GM23338 (cell line): ENCODE data around the gene PIK3C2G. TPM values are rescaled to one million over a fixed set of nuclear protein-coding genes. Genes with fewer than 3 reads are reported as not detected.

Experiments
- ATAC-seq: fragments of 200-7000 bp; cut with Tn5 transposase; 3 replicates; pipeline ENCODE4 v1.9.1; 2020
- DNase-seq: peaks from one replicate; pipeline ENCODE4 v3.0.0-alpha.2; 2015; ENCODE audit warnings: low spot score
- H2AFZ ChIP-seq: fragments of 200-600 bp; sonication (generic); 2 replicates; pipeline ENCODE4 v1.8.0; 2016; ENCODE audit warnings: antibody characterized with exemption, mild to moderate bottlenecking, moderate library complexity
- H3F3A ChIP-seq: fragments of 200-600 bp; sonication (generic); replicated peaks from 2 replicates; pipeline ENCODE4 v1.8.0; 2017; ENCODE audit warnings: antibody characterized with exemption, mixed run types, low read depth
- H3K27ac ChIP-seq: fragments of 200-600 bp; sonication (generic); 2 replicates; pipeline ENCODE4 v1.6.1; 2016; ENCODE audit warnings: low read depth
- H3K27me3 ChIP-seq: fragments of 200-600 bp; sonication (generic); 2 replicates; pipeline ENCODE4 v1.8.0; 2016; ENCODE audit warnings: mild to moderate bottlenecking, mixed run types, moderate library complexity; ENCODE audit not compliant: insufficient read depth
- H3K36me3 ChIP-seq: fragments of 200-600 bp; sonication (generic); 2 replicates; pipeline ENCODE4 v1.8.0; 2016; ENCODE audit warnings: mild to moderate bottlenecking; ENCODE audit not compliant: insufficient read depth
- H3K4me1 ChIP-seq: fragments of 200-600 bp; sonication (generic); 2 replicates; pipeline ENCODE4 v1.8.0; 2016; ENCODE audit warnings: mild to moderate bottlenecking, moderate library complexity; ENCODE audit not compliant: insufficient read depth
- H3K4me2 ChIP-seq: fragments of 200-600 bp; sonication (generic); 2 replicates; pipeline ENCODE4 v1.7.1; 2017; ENCODE audit warnings: mixed run types
- H3K4me3 ChIP-seq: fragments of 200-600 bp; sonication (generic); 2 replicates; pipeline ENCODE4 v1.6.1; 2016; ENCODE audit warnings: mixed run types
- H3K79me2 ChIP-seq: fragments of 200-600 bp; sonication (generic); replicated peaks from 2 replicates; pipeline ENCODE4 v1.8.0; 2017; ENCODE audit warnings: mild to moderate bottlenecking; ENCODE audit not compliant: insufficient read depth
- H3K9me2 ChIP-seq: fragments of 200-600 bp; sonication (generic); 2 replicates; pipeline ENCODE4 v1.8.0; 2017; ENCODE audit not compliant: insufficient read depth
- H4K20me1 ChIP-seq: fragments of 200-600 bp; sonication (generic); replicated peaks from 2 replicates; pipeline ENCODE4 v1.8.0; 2017; ENCODE audit warnings: mild to moderate bottlenecking; ENCODE audit not compliant: insufficient read depth
- H3K27ac Mint-ChIP-seq: 2 replicates; pipeline ENCODE4 v1.8.0; 2020; ENCODE audit warnings: inconsistent platforms, mild to moderate bottlenecking, moderate library complexity, mixed read lengths
- H3K27me3 Mint-ChIP-seq: 3 replicates; pipeline ENCODE4 v1.8.0; 2022; ENCODE audit warnings: low read depth, mild to moderate bottlenecking, moderate library complexity, mixed read lengths, inconsistent platforms; ENCODE audit not compliant: insufficient read depth, poor library complexity
- H3K36me3 Mint-ChIP-seq: 3 replicates; pipeline ENCODE4 v1.8.0; 2021; ENCODE audit warnings: low read depth, mild to moderate bottlenecking, inconsistent platforms, moderate library complexity, mixed read lengths
- H3K4me1 Mint-ChIP-seq: 3 replicates; pipeline ENCODE4 v1.8.0; 2020; ENCODE audit warnings: mild to moderate bottlenecking, inconsistent platforms, mixed read lengths
- H3K4me3 Mint-ChIP-seq: 3 replicates; pipeline ENCODE4 v1.8.0; 2021; ENCODE audit warnings: moderate library complexity, mild to moderate bottlenecking, inconsistent platforms, mixed read lengths
- H3K9me3 Mint-ChIP-seq: 3 replicates; pipeline ENCODE4 v1.8.0; 2020; ENCODE audit warnings: moderate library complexity, mild to moderate bottlenecking, inconsistent platforms, mixed read lengths
- CREB1 ChIP-seq: fragments of 250-450 bp; sonication (Bioruptor Pico); IDR thresholded peaks from 2 replicates; pipeline ENCODE4 v1.5.0; 2020; ENCODE audit warnings: low read depth, mild to moderate bottlenecking, moderate library complexity
- EZH2 ChIP-seq: fragments of 200-600 bp; sonication (generic); IDR thresholded peaks from one replicate; pipeline ENCODE4 v1.8.0; 2017; ENCODE audit warnings: antibody characterized with exemption, mild to moderate bottlenecking, low read depth; ENCODE audit not compliant: unreplicated experiment
- EZH2phosphoT487 ChIP-seq: fragments of 200-600 bp; sonication (generic); IDR thresholded peaks from one replicate; pipeline ENCODE4 v1.8.1; 2018; ENCODE audit warnings: antibody characterized with exemption; ENCODE audit not compliant: unreplicated experiment
- NANOG ChIP-seq: IDR thresholded peaks from 2 replicates; pipeline ENCODE4 v1.6.1; 2016; ENCODE audit warnings: antibody characterized with exemption, borderline replicate concordance
- POLR2AphosphoS5 ChIP-seq: IDR thresholded peaks from 2 replicates; pipeline ENCODE4 v1.6.1; 2016; ENCODE audit warnings: antibody characterized with exemption, low read depth
- STAT1 ChIP-seq: IDR thresholded peaks from one replicate; pipeline ENCODE4 v1.6.1; 2016; ENCODE audit warnings: antibody characterized with exemption; ENCODE audit not compliant: unreplicated experiment
- ZNF114 ChIP-seq: fragments of 250-450 bp; sonication (Bioruptor Pico); IDR thresholded peaks from 2 replicates; pipeline ENCODE4 v1.5.0; 2020; ENCODE audit warnings: mild to moderate bottlenecking, moderate library complexity
- ZNF331 ChIP-seq: fragments of 250-450 bp; sonication (Bioruptor Pico); IDR thresholded peaks from 2 replicates; pipeline ENCODE4 v1.5.0; 2020; ENCODE audit warnings: low read depth, mild to moderate bottlenecking, moderate library complexity
- polyA plus RNA-seq: library from polyadenylated mRNA; unstranded; fragments of >200 nt; fragmentation: Nextera tagmentation; extraction: Ambion mirVana; gene quantifications from 2 replicates; pipeline ENCODE4 v1.2.1, GENCODE V29; 2016
- total RNA-seq: library from RNA; depleted of rRNA; stranded (reverse); fragments of >200 nt; shearing (Covaris generic); gene quantifications from 2 replicates; pipeline ENCODE4 v1.2.3, GENCODE V29; 2014
- TF ChIP-seq, protein P1 (sequence below): IDR thresholded peaks from 2 replicates; pipeline ENCODE4 v1.6.1; 2016; ENCODE audit warnings: antibody characterized with exemption
- TF ChIP-seq, protein P2 (sequence below): IDR thresholded peaks from one replicate; pipeline ENCODE4 v1.6.1; 2018; ENCODE audit warnings: antibody characterized with exemption; ENCODE audit not compliant: unreplicated experiment
- TF ChIP-seq, protein P3 (sequence below): fragments of 250-450 bp; sonication (Bioruptor Pico); IDR thresholded peaks from 2 replicates; pipeline ENCODE4 v1.5.0; 2020; ENCODE audit warnings: mild to moderate bottlenecking, moderate library complexity

Gene PIK3C2G
- total and polyA plus RNA-seq, 2 experiments from 2014 or later, result not detected

DNA sequence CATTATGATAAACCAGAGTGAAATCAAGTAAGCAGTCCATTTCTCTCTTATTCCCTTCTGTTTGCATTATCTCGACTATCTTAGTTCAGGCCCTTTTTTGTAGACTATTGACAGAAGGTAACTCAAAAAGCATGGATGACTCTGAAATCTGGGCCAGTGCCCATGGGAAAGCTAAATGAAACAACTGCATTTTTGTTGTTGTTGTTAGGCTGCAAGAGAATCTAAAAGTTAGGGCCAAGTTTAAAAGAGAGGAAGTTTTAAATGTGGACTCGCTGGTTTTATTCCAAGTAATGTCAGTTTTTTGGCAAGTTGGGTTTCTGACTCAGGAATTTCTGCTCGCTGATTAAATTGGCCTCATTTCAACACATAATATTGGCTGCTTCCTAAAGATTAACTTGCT, 201.1 kb downstream of the PIK3C2G start:
- Histone ChIP-seq H3K4me3 (no peak overlapping the region), H4K20me1 (no peaks in the 10 kb centered on the region), H3K9me2 (no peaks in the 10 kb centered on the region), H3F3A (no peaks in the 10 kb centered on the region), H3K27me3 (no peaks in the 10 kb centered on the region), H3K27ac (no peak overlapping the region), H3K4me1 (no peaks in the 10 kb centered on the region), H3K36me3 (no peaks in the 10 kb centered on the region), H3K4me2 (no peak overlapping the region), H2AFZ (no peak overlapping the region), H3K79me2 (no peaks in the 10 kb centered on the region)
- no peak for ATAC-seq
- Mint-ChIP-seq H3K9me3 (no peaks in the 10 kb centered on the region), H3K4me3 (no peak overlapping the region), H3K36me3 (no peaks in the 10 kb centered on the region), H3K27me3 (no peaks in the 10 kb centered on the region), H3K27ac (no peak overlapping the region), H3K4me1 (no peaks in the 10 kb centered on the region; the same call in 2 of the 3 replicates)
- TF ChIP-seq NANOG (no peak), CREB1 (CRISPR knock-in tag) (no peak)
- no peak for DNase-seq

DNA sequence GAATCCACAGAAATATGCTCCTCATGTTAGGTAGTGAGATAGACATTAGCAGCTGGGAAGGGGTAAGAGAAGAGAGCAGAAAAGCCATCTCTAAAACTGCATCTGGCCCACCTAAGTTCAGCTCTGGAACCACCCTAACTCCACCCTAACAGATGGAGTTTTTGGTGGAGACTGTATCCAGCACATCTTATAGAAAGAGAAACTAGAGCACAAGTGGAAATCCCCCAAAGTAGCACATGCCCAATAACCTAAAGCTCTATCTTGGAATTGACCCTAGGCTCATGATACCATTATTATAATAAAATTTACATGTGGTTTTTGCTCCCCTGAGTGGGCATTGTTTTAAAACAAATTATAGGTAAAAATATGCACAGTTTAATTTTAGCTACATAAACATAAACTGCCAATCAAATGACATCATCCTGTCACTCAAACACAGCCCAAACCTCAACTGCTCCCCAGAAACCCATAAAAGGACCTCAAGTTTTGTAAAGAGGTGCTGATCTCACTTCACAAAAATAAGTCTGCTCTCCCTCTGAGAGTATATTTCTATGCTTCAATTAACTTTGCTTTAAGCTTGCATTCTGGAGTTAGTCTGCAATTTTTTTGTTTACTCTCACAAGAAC, 206.4 kb downstream of the PIK3C2G start:
- no peaks in the 10 kb centered on the region for H4K20me1 ChIP-seq
- Mint-ChIP-seq H3K27ac (no peak overlapping the region), H3K9me3 (no peaks in the 10 kb centered on the region), H3K4me1 (peaks cover 10% of the 10 kb centered on the region; the same call in 2 of the 3 replicates), H3K36me3 (no peaks in the 10 kb centered on the region), H3K27me3 (no peaks in the 10 kb centered on the region), H3K4me3 (no peak overlapping the region)
- H3K79me2 ChIP-seq, result no peaks in the 10 kb centered on the region
- no peak overlapping the region for H3K27ac ChIP-seq
- H3K9me2 ChIP-seq, result no peaks in the 10 kb centered on the region
- no peak overlapping the region for H3K4me2 ChIP-seq
- no peak overlapping the region for H2AFZ ChIP-seq
- no peaks in the 10 kb centered on the region for H3K4me1 ChIP-seq
- no peaks in the 10 kb centered on the region for H3K27me3 ChIP-seq
- no peaks in the 10 kb centered on the region for H3F3A ChIP-seq
- ATAC-seq (no peak), DNase-seq (no peak)
- no peak overlapping the region for H3K4me3 ChIP-seq
- H3K36me3 ChIP-seq, result no peaks in the 10 kb centered on the region
- TF ChIP-seq ZNF114 (no peak), STAT1 (no peak), ZNF331 (CRISPR knock-in tag) (no peak), CREB1 (CRISPR knock-in tag) (no peak), EZH2phosphoT487 (no peak), POLR2AphosphoS5 (no peak), NANOG (no peak), EZH2 (no peak)
- TF ChIP-seq, protein P1, sequence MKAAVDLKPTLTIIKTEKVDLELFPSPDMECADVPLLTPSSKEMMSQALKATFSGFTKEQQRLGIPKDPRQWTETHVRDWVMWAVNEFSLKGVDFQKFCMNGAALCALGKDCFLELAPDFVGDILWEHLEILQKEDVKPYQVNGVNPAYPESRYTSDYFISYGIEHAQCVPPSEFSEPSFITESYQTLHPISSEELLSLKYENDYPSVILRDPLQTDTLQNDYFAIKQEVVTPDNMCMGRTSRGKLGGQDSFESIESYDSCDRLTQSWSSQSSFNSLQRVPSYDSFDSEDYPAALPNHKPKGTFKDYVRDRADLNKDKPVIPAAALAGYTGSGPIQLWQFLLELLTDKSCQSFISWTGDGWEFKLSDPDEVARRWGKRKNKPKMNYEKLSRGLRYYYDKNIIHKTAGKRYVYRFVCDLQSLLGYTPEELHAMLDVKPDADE, result no peak
- TF ChIP-seq, protein P2, sequence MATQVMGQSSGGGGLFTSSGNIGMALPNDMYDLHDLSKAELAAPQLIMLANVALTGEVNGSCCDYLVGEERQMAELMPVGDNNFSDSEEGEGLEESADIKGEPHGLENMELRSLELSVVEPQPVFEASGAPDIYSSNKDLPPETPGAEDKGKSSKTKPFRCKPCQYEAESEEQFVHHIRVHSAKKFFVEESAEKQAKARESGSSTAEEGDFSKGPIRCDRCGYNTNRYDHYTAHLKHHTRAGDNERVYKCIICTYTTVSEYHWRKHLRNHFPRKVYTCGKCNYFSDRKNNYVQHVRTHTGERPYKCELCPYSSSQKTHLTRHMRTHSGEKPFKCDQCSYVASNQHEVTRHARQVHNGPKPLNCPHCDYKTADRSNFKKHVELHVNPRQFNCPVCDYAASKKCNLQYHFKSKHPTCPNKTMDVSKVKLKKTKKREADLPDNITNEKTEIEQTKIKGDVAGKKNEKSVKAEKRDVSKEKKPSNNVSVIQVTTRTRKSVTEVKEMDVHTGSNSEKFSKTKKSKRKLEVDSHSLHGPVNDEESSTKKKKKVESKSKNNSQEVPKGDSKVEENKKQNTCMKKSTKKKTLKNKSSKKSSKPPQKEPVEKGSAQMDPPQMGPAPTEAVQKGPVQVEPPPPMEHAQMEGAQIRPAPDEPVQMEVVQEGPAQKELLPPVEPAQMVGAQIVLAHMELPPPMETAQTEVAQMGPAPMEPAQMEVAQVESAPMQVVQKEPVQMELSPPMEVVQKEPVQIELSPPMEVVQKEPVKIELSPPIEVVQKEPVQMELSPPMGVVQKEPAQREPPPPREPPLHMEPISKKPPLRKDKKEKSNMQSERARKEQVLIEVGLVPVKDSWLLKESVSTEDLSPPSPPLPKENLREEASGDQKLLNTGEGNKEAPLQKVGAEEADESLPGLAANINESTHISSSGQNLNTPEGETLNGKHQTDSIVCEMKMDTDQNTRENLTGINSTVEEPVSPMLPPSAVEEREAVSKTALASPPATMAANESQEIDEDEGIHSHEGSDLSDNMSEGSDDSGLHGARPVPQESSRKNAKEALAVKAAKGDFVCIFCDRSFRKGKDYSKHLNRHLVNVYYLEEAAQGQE, result no peak
- TF ChIP-seq, protein P3, sequence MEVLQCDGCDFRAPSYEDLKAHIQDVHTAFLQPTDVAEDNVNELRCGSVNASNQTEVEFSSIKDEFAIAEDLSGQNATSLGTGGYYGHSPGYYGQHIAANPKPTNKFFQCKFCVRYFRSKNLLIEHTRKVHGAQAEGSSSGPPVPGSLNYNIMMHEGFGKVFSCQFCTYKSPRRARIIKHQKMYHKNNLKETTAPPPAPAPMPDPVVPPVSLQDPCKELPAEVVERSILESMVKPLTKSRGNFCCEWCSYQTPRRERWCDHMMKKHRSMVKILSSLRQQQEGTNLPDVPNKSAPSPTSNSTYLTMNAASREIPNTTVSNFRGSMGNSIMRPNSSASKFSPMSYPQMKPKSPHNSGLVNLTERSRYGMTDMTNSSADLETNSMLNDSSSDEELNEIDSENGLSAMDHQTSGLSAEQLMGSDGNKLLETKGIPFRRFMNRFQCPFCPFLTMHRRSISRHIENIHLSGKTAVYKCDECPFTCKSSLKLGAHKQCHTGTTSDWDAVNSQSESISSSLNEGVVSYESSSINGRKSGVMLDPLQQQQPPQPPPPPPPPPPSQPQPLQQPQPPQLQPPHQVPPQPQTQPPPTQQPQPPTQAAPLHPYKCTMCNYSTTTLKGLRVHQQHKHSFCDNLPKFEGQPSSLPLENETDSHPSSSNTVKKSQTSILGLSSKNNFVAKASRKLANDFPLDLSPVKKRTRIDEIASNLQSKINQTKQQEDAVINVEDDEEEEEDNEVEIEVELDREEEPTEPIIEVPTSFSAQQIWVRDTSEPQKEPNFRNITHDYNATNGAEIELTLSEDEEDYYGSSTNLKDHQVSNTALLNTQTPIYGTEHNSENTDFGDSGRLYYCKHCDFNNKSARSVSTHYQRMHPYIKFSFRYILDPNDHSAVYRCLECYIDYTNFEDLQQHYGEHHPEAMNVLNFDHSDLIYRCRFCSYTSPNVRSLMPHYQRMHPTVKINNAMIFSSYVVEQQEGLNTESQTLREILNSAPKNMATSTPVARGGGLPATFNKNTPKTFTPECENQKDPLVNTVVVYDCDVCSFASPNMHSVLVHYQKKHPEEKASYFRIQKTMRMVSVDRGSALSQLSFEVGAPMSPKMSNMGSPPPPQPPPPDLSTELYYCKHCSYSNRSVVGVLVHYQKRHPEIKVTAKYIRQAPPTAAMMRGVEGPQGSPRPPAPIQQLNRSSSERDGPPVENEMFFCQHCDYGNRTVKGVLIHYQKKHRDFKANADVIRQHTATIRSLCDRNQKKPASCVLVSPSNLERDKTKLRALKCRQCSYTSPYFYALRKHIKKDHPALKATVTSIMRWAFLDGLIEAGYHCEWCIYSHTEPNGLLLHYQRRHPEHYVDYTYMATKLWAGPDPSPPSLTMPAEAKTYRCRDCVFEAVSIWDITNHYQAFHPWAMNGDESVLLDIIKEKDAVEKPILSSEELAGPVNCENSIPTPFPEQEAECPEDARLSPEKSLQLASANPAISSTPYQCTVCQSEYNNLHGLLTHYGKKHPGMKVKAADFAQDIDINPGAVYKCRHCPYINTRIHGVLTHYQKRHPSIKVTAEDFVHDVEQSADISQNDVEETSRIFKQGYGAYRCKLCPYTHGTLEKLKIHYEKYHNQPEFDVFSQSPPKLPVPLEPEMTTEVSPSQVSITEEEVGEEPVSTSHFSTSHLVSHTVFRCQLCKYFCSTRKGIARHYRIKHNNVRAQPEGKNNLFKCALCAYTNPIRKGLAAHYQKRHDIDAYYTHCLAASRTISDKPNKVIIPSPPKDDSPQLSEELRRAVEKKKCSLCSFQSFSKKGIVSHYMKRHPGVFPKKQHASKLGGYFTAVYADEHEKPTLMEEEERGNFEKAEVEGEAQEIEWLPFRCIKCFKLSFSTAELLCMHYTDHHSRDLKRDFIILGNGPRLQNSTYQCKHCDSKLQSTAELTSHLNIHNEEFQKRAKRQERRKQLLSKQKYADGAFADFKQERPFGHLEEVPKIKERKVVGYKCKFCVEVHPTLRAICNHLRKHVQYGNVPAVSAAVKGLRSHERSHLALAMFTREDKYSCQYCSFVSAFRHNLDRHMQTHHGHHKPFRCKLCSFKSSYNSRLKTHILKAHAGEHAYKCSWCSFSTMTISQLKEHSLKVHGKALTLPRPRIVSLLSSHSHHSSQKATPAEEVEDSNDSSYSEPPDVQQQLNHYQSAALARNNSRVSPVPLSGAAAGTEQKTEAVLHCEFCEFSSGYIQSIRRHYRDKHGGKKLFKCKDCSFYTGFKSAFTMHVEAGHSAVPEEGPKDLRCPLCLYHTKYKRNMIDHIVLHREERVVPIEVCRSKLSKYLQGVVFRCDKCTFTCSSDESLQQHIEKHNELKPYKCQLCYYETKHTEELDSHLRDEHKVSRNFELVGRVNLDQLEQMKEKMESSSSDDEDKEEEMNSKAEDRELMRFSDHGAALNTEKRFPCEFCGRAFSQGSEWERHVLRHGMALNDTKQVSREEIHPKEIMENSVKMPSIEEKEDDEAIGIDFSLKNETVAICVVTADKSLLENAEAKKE, result no peak
